Activated T-cell treated with anti-CD3 and anti-CD28 coated beads, Interleukin-2, amount 50 U/mL, for 72 hours (primary cell): ENCODE measurements around the gene ENKD1. TPM values are rescaled to one million over a fixed set of nuclear protein-coding genes. Genes with fewer than 3 reads are reported as not detected.
A peak's percentile ranks its signal among the peaks of the same experiment; 100 is the strongest.

ENCODE experiments used
- ATAC-seq, 2 donors: fragments of 150-1000 bp; cut with Tn5 transposase; replicated peaks in 1 of 2; 2 replicates each; pipeline ENCODE4 v1.10.0; 2021; ENCODE audit warnings: moderate library complexity in 2 of 2, mild to moderate bottlenecking in 1 of 2
- DNase-seq, 2 donors: peaks; one replicate each; pipeline ENCODE4 v3.0.0; 2021 to 2022; ENCODE audit warnings: mixed read lengths in 1 of 2
- H3K27ac Mint-ChIP-seq: one replicate; pipeline ENCODE4 v1.8.0; 2022; ENCODE audit warnings: mild to moderate bottlenecking, moderate library complexity, mixed read lengths
- H3K27me3 Mint-ChIP-seq: one replicate; pipeline ENCODE4 v1.8.0; 2022; ENCODE audit warnings: low read depth, mixed read lengths
- H3K36me3 Mint-ChIP-seq, 2 donors: one replicate each; pipeline ENCODE4 v1.8.0; 2022; ENCODE audit warnings: mixed read lengths in 2 of 2, mild to moderate bottlenecking in 1 of 2; ENCODE audit not compliant: insufficient read depth in 2 of 2
- H3K4me1 Mint-ChIP-seq: one replicate; pipeline ENCODE4 v1.8.0; 2022; ENCODE audit warnings: low read depth, mixed read lengths
- H3K4me3 Mint-ChIP-seq, 2 donors: one replicate each; pipeline ENCODE4 v1.8.0; 2022; ENCODE audit warnings: mild to moderate bottlenecking in 2 of 2, mixed read lengths in 2 of 2, moderate library complexity in 2 of 2
- H3K9me3 Mint-ChIP-seq, 2 donors: one replicate each; pipeline ENCODE4 v1.8.0; 2022; ENCODE audit warnings: mixed read lengths in 2 of 2
- total RNA-seq, 2 donors: library from RNA; stranded (reverse); gene quantifications; one replicate each; pipeline ENCODE4 v1.2.3, GENCODE V29; 2022

Gene ENKD1
- total RNA-seq, 2 donors from 2014 or later: 12.0 to 18.3 TPM

- Mint-ChIP-seq H3K4me1 (peaks cover 25% of the 10 kb centered on the region), H3K9me3 (no peaks in the 10 kb centered on the region), H3K27me3 (no peaks in the 10 kb centered on the region), H3K36me3 (peaks cover 9 to 11% of the 10 kb centered on the region in 2 donors), H3K27ac (no peak overlapping the region), H3K4me3 (no peak overlapping the region)
- ATAC-seq: no peak
- no peak for DNase-seq
Measured at GRCh38 chr16:67657017-67657608, 9.4 kb downstream of the ENKD1 start.

GRCh38 chr16:67656344-67657016 lies 10.1 kb downstream of the ENKD1 start:
- no peaks in the 10 kb centered on the region for H3K27me3 Mint-ChIP-seq
- no peak overlapping the region for H3K27ac Mint-ChIP-seq
- no peak for DNase-seq
- H3K4me1 Mint-ChIP-seq: peaks cover 19% of the 10 kb centered on the region
- H3K4me3 Mint-ChIP-seq: no peak overlapping the region
- ATAC-seq: no peak
- H3K36me3 Mint-ChIP-seq: peaks cover 11% of the 10 kb centered on the region in 2 donors
- H3K9me3 Mint-ChIP-seq: no peaks in the 10 kb centered on the region

GRCh38 chr16:67655363-67655762 lies 11.2 kb downstream of the ENKD1 start:
- peaks cover 11 to 13% of the 10 kb centered on the region in 2 donors for H3K36me3 Mint-ChIP-seq

GRCh38 chr16:67654403-67654911 lies 12.1 kb downstream of the ENKD1 start:
- Mint-ChIP-seq H3K27ac (no peak overlapping the region), H3K4me1 (peaks cover 21% of the 10 kb centered on the region), H3K36me3 (peaks cover 7 to 16% of the 10 kb centered on the region in 2 donors), H3K27me3 (no peaks in the 10 kb centered on the region), H3K9me3 (no peaks in the 10 kb centered on the region), H3K4me3 (no peak overlapping the region)
- DNase-seq: no peak
- no peak for ATAC-seq

More at GRCh38 chr16:67655363-67655762, 11.2 kb downstream of the ENKD1 start:
- no peaks in the 10 kb centered on the region for H3K9me3 Mint-ChIP-seq
- peak overlapping the region; percentile 77 for H3K27ac Mint-ChIP-seq
- DNase-seq (no peak), ATAC-seq (no peak)
- H3K4me3 Mint-ChIP-seq: no peak overlapping the region
- peaks cover 16% of the 10 kb centered on the region for H3K4me1 Mint-ChIP-seq
- H3K27me3 Mint-ChIP-seq: no peaks in the 10 kb centered on the region

- Mint-ChIP-seq H3K27ac (no peak overlapping the region), H3K9me3 (no peaks in the 10 kb centered on the region), H3K36me3 (peaks cover 6 to 16% of the 10 kb centered on the region in 2 donors), H3K4me1 (peaks cover 16% of the 10 kb centered on the region), H3K4me3 (no peak overlapping the region), H3K27me3 (no peaks in the 10 kb centered on the region)
- DNase-seq (no peak), ATAC-seq (no peak)
Measured at GRCh38 chr16:67653789-67654402, 12.7 kb downstream of the ENKD1 start.

GRCh38 chr16:67653128-67653788 lies 13.3 kb downstream of the ENKD1 start:
- H3K27me3 Mint-ChIP-seq: no peaks in the 10 kb centered on the region
- H3K9me3 Mint-ChIP-seq: no peaks in the 10 kb centered on the region
- H3K4me1 Mint-ChIP-seq: peaks cover 11% of the 10 kb centered on the region
- H3K4me3 Mint-ChIP-seq: no peak overlapping the region
- H3K36me3 Mint-ChIP-seq: peaks cover 5 to 17% of the 10 kb centered on the region in 2 donors
- DNase-seq: no peak
- H3K27ac Mint-ChIP-seq: no peak overlapping the region
- no peak for ATAC-seq

- DNase-seq: no peak
- H3K36me3 Mint-ChIP-seq: peaks cover 5 to 17% of the 10 kb centered on the region in 2 donors
Measured at GRCh38 chr16:67652578-67653127, 13.9 kb downstream of the ENKD1 start.

GRCh38 chr16:67651847-67652246 lies 14.7 kb downstream of the ENKD1 start:
- Mint-ChIP-seq H3K4me3 (no peak overlapping the region), H3K27me3 (no peaks in the 10 kb centered on the region), H3K9me3 (no peaks in the 10 kb centered on the region), H3K4me1 (peaks cover 15% of the 10 kb centered on the region), H3K27ac (no peak overlapping the region), H3K36me3 (peaks cover 5 to 17% of the 10 kb centered on the region in 2 donors)
- DNase-seq (no peak), ATAC-seq (no peak)

More at GRCh38 chr16:67652578-67653127, 13.9 kb downstream of the ENKD1 start:
- no peak overlapping the region for H3K4me3 Mint-ChIP-seq
- no peaks in the 10 kb centered on the region for H3K27me3 Mint-ChIP-seq
- ATAC-seq: no peak
- H3K27ac Mint-ChIP-seq: no peak overlapping the region
- H3K9me3 Mint-ChIP-seq: no peaks in the 10 kb centered on the region
- peaks cover 11% of the 10 kb centered on the region for H3K4me1 Mint-ChIP-seq

GRCh38 chr16:67651039-67651438 lies 15.5 kb downstream of the ENKD1 start:
- no peak for ATAC-seq
- Mint-ChIP-seq H3K27me3 (no peaks in the 10 kb centered on the region), H3K27ac (no peak overlapping the region), H3K9me3 (no peaks in the 10 kb centered on the region), H3K4me3 (no peak overlapping the region), H3K36me3 (peaks cover 5 to 17% of the 10 kb centered on the region in 2 donors), H3K4me1 (peaks cover 20% of the 10 kb centered on the region)
- no peak for DNase-seq

GRCh38 chr16:67650023-67650422 lies 16.5 kb downstream of the ENKD1 start:
- Mint-ChIP-seq H3K36me3 (peaks cover 1 to 12% of the 10 kb centered on the region in 2 donors), H3K27ac (no peak overlapping the region)
- no peak for ATAC-seq

GRCh38 chr16:67649494-67649931 lies 17.0 kb downstream of the ENKD1 start:
- Mint-ChIP-seq H3K9me3 (no peaks in the 10 kb centered on the region), H3K27ac (no peak overlapping the region), H3K4me1 (peaks cover 22% of the 10 kb centered on the region), H3K36me3 (peaks cover 1 to 12% of the 10 kb centered on the region in 2 donors), H3K27me3 (no peaks in the 10 kb centered on the region), H3K4me3 (no peak overlapping the region)
- DNase-seq (no peak), ATAC-seq (no peak)

More at GRCh38 chr16:67650023-67650422, 16.5 kb downstream of the ENKD1 start:
- no peaks in the 10 kb centered on the region for H3K27me3 Mint-ChIP-seq
- no peaks in the 10 kb centered on the region for H3K9me3 Mint-ChIP-seq
- H3K4me3 Mint-ChIP-seq: no peak overlapping the region
- peaks cover 20% of the 10 kb centered on the region for H3K4me1 Mint-ChIP-seq
- no peak for DNase-seq

- Mint-ChIP-seq H3K27ac (no peak overlapping the region), H3K4me1 (peaks cover 26% of the 10 kb centered on the region), H3K27me3 (no peaks in the 10 kb centered on the region), H3K36me3 (peaks cover 1 to 12% of the 10 kb centered on the region in 2 donors), H3K4me3 (no peak overlapping the region), H3K9me3 (no peaks in the 10 kb centered on the region)
- ATAC-seq: no peak
- no peak for DNase-seq
Measured at GRCh38 chr16:67648764-67649407, 17.7 kb downstream of the ENKD1 start.
